Stimulated activated CD8-positive, alpha-beta memory T cell treated with anti-CD3 and anti-CD28 coated beads, Interleukin-7, amount 100 ng/mL, for 4 hours (primary cell): ENCODE results near the gene UQCRH.
"Not testable (repeated sequence)": the region's sequence is repeated elsewhere in the genome, so short reads cannot be mapped to it uniquely, and the experiment has no call there.

Experiments used
- DNase-seq, 2 donors: peaks; one replicate each; pipeline ENCODE4 v3.0.0-alpha.2; 2020; ENCODE audit warnings: low read depth in 2 of 2

The UQCRH gene

DNA sequence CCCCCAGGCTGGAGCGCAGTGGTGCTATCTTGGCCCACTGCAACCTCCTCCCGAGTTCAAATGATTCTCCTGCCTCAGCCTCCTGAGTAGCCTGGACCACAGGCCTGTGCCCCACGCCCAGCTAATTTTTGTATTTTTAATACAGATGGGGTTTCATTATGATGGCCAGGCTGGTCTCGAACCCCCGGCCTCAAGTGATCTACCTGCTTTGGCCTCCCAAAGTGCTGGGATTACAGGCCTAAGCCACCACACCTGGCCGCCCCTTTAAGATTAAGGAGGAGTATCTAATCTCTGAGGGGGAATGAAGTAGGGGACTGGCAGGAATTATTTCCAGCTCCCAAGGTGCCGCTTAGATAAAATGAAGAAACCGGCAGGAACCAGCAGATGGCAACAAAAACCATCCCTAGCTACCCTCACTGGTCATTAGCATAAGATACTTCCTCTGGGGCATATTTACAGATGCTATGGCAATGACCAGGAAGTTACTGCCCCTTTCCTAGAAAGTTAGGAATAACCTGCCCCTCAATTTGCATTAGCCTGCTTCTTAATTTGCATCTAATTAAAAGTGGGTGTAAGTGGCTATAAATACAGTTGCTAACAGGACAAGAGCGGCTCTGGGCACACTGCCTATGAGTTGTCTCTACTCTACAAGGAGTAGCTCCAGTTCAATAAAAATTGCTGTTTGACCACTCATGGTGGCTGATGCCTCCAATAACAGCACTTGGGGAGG, 30.0 kb downstream of the UQCRH start:
- DNase-seq = no peak

DNA sequence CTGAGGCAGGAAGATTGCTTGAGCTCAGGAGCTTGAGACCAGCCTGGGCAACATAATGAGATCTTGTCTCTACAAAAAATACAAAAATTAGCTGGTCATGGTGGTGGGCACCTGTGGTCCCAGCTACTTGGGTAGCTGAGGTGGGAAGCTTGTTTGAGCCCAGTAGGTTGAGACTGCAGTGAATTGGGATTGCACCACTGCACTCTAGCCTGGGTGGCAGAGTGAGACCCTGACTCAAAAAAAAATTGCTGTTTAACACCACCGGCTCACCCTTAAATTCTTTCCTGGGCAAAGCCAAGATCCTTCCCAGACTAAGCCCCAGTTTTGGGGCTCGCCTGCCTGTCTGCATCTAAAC, 30.5 kb downstream of the UQCRH start:
- DNase-seq = no peak

DNA sequence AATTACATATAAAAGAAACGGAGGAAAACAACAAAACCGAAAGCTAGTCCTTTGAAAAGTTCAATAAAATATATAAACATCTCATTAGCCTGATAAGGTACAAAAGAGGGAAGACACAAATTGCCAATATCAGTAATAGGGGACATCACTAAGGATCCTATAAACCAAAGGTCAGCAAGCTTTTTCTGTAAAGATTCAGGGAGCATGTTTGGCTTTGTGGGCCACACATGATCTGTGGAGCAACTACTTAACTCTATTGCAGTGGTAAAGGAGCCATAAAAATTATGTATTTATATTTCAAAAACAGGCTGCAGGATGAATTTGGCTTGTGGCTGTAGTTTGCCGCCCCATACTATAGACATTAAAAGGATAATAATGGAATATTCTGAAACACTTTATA, 31.6 kb downstream of the UQCRH start:
- no peak for DNase-seq

DNA sequence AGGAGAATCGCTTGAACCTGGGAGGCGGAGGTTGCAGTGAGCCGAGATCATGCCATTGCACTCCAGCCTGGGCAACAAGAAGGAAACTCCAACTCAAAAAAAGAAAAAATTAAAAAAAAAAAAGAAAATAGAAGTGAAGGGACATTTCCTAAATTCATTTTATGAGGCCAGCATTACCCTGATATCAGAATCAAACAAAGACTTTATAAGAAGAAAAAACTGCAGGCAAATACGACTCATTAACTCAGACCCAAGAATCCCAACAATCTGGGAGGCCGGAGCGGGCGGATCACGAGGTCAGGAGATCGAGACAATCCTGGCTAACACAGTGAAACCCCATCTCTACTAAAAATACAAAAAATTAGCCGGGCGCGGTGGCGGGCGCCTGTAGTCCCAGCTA, 33.9 kb downstream of the UQCRH start:
- not testable (repeated sequence) for DNase-seq

DNA sequence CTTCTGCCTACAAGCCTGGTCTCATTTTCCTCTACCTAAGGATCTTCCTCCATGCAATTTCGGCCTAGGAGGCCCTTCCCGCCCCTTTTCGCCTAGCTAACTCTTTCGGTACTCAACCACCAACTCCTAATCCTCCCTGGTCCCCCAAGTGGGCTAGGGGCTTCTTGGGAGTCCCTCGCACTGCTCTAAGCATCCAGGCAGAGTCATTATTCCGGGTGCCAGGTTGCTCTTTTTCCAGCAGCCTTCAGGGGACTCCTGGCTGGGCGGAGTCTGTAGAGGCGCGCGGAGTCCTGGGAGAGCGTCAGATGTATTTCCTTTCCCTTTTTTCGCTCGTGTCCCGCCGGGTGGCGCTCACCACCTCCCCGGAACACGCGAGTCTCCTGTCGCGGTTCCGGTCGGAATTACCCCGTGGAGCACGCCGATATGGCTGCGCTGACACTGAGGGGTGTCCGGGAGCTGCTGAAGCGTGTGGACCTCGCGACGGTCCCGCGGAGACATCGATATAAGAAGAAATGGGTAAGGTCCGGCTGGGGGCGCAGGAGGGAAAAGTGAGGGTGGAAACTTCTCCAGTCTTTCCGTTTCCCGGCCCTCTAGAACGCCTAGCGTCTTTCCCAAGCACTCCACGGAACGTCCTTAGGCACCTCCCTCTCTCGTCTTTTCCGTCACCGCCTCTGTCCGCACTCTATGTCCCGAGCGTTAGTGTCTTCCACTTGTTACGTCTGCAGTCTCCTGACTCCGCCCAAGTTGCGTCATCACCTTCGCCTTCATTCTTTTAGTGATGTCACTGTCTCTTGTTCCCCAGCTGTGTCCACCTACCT, 37.1 kb downstream of the UQCRH start, which contains the start of gene NSUN4:
TSS of gene NSUN4 (plus strand) at position 404 of the 818 bp plus-strand sequence. CDS start at position 424, 20 bp downstream.
- peak; percentile 68 to 76 for DNase-seq

DNA sequence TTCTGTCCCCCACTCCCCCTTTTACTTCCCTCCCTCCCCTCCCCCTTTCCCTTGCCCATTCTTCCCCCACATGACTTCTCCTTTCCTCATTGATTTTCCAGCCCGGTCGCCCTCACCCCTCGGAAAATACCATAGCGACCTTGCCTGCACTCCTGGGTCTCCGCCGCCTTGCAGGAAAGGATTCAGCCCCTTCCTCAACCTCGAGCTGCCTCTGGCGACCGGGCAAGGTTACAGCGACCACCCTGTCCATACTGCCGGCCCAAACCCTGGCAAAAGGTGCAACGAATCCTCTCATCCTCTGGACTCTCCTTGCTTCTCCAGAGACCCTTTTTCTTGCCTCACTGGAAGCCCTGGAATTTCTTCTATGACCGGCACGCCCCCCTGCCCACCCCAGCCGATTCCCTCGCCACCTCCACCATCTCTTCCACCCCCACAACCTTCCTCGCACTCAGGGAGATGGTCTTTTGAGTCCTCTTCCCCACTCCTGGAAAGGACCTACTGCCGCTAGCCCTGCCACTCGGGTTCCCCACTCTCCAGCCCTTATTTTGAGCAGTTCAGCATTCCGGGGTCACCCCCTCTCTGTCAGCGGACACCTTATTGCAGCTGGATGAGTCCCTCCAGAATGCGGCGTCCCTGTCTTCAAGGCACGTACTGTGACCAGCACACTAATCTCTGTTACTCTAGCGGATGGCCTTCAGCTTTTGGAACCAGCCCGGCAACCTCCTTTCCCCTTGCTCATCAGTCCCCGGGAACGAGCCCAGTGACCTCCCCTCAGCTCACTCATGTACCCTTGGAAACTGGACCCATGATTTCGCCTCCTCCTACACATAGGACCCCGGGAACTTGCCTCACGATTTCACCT, 38.0 kb downstream of the UQCRH start:
- DNase-seq = no peak

GRCh38 chr1:46342084-46342656, 38.7 kb downstream of the UQCRH start:
- no peak for DNase-seq

DNA sequence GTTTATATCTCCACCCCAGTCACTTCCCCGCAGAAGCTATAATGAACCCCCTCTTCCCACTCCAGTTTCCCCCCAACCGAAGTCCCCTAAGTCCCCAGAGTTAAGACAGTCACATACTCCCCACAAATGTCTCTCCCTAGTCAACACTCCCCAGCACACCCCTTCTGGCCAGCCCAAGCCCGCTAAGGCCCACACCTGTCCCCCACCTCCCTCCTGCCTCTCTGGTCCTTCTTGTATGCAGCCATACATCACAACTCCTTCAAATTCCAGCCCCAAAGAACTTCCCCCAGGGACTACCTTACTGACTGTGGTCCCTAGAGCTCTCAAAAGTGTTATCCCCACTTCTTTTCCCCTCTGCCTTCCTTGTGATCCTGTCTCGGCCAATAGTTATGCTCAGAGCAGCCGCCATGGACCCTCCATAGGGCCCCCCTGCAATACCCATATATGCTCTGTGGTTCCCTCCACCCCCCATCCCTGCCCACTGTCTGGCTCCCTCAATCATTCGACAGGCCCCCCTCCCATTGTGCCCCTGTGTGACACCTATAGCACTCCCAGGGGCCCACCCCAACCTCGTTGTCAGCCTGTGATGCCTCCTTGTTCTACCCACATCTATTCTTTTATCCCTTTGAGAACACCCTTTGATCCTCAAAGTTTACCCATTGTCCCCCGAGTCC, 39.3 kb downstream of the UQCRH start:
- no peak for DNase-seq

- DNase-seq = no peak
Measured at GRCh38 chr1:46343351-46343695, 39.8 kb downstream of the UQCRH start.

DNA sequence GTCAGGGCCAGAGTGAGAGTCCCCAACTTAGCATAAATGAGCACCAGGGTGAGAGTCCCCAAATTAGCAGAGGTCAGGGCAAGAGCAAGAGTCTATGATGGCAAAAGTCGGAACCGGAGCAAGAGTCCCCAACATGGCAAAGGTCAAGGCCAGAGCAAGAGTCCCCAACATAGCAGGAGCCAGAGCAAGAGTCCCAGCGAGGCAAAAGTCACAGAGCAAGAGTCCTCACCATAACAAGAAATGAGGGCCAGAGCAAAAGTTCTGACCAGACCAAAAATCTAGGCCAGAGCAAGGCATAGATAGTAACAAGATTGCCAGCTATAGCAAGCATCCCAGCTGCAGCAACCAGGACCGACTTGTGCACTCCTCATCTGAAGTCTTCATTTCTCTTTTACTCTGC, 40.2 kb downstream of the UQCRH start:
- no peak for DNase-seq

GRCh38 chr1:46344481-46344880, 41.0 kb downstream of the UQCRH start:
- no peak for DNase-seq

- DNase-seq = no peak
Measured at GRCh38 chr1:46345281-46345680, 41.8 kb downstream of the UQCRH start.

DNA sequence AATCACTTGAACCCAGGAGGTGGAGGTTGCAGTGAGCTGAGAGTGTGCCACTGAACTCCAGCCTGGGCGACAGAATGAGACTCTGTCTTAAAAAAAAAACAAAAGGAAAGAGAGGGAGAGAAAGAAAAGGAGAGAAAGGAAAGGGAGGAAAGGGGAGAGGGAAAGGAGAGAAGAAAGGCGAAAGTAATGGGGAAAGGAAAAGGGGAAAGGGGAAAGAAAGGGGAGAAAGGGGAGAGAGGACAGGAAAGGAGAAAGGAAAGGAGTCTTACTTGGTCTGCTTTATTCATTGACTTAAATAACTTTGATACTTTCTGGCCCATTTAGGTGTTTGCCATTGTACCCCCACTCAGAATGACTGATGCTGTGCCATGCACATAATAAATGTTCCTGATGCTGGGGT, 48.9 kb downstream of the UQCRH start:
- no peak for DNase-seq

- not testable (repeated sequence) for DNase-seq
Measured at GRCh38 chr1:46355920-46356319, 52.4 kb downstream of the UQCRH start.

GRCh38 chr1:46362158-46362557, 58.7 kb downstream of the UQCRH start:
- DNase-seq = no peak

GRCh38 chr1:46363121-46363520, 59.6 kb downstream of the UQCRH start:
- no peak for DNase-seq

- DNase-seq = no peak
Measured at GRCh38 chr1:46364612-46365011, 61.1 kb downstream of the UQCRH start.

GRCh38 chr1:46365796-46366195, 62.3 kb downstream of the UQCRH start:
- not testable (repeated sequence) for DNase-seq
